Liver (tissue), 9 donors: ENCODE measurements around the gene LYPLAL1. TPM values are rescaled to one million over a fixed set of nuclear protein-coding genes. Genes with fewer than 3 reads are reported as not detected.

Source experiments
- DNase-seq: peaks from one replicate; pipeline ENCODE4 v3.0.0-alpha.2; 2017; ENCODE audit warnings: low spot score
- H3K27ac ChIP-seq, 2 donors: one replicate each; pipeline ENCODE4 v1.7.0; 2013; ENCODE audit warnings: inconsistent platforms in 2 of 2, low read length in 2 of 2, control low read depth in 1 of 2, low read depth in 1 of 2, mild to moderate bottlenecking in 1 of 2
- H3K27me3 ChIP-seq, 4 donors: one replicate each; pipeline versions ENCODE4 v1.6.1 to v1.7.0; 2013; ENCODE audit warnings: low read length in 3 of 4, inconsistent platforms in 1 of 4, mild to moderate bottlenecking in 1 of 4, moderate library complexity in 1 of 4; ENCODE audit not compliant: control insufficient read depth in 4 of 4, insufficient read depth in 4 of 4
- H3K36me3 ChIP-seq, 4 donors: one replicate each; pipeline versions ENCODE4 v1.6.1 to v1.7.0; 2013; ENCODE audit warnings: low read length in 3 of 4, mild to moderate bottlenecking in 3 of 4, low read depth in 1 of 4, moderate library complexity in 1 of 4; ENCODE audit not compliant: control insufficient read depth in 4 of 4, insufficient read depth in 3 of 4
- H3K4me1 ChIP-seq, 4 donors: one replicate each; pipeline versions ENCODE4 v1.6.1 to v1.7.0; 2013; ENCODE audit warnings: low read length in 3 of 4, mild to moderate bottlenecking in 3 of 4, moderate library complexity in 1 of 4; ENCODE audit not compliant: control insufficient read depth in 4 of 4, insufficient read depth in 4 of 4
- H3K4me3 ChIP-seq, 3 donors: one replicate each; pipeline versions ENCODE4 v1.6.1 to v1.7.0; 2013; ENCODE audit warnings: low read length in 3 of 3, control low read depth in 1 of 3, low read depth in 1 of 3, mild to moderate bottlenecking in 1 of 3
- H3K9ac ChIP-seq, 2 donors: one replicate each; pipeline ENCODE4 v1.7.0; 2013; ENCODE audit warnings: low read length in 2 of 2, mild to moderate bottlenecking in 2 of 2, moderate library complexity in 2 of 2, control low read depth in 1 of 2, low read depth in 1 of 2
- H3K9me3 ChIP-seq, 4 donors: one replicate each; pipeline versions ENCODE4 v1.6.1 to v1.7.0; 2013; ENCODE audit warnings: low read length in 3 of 4; ENCODE audit not compliant: control insufficient read depth in 4 of 4
- ATF3 ChIP-seq: IDR thresholded peaks from 2 replicates; pipeline ENCODE4 v1.6.1; 2016; ENCODE audit warnings: antibody characterized with exemption
- EGR1 ChIP-seq, 2 donors: IDR thresholded peaks; 2 replicates each; pipeline ENCODE4 v1.6.1; 2016 to 2018; ENCODE audit warnings: antibody characterized with exemption in 2 of 2, low read depth in 2 of 2
- FOXA1 ChIP-seq: IDR thresholded peaks from 2 replicates; pipeline ENCODE4 v1.6.1; 2016; ENCODE audit warnings: antibody characterized with exemption
- FOXA2 ChIP-seq: IDR thresholded peaks from 2 replicates; pipeline ENCODE4 v1.6.1; 2016; ENCODE audit warnings: antibody characterized with exemption
- GABPA ChIP-seq, 2 donors: IDR thresholded peaks in 1 of 2; conservative IDR thresholded peaks in 1 of 2; 2 replicates each; pipeline ENCODE4 v1.6.1; 2016; ENCODE audit warnings: antibody characterized with exemption in 2 of 2, mild to moderate bottlenecking in 1 of 2, moderate library complexity in 1 of 2
- HNF4A ChIP-seq, 2 donors: conservative IDR thresholded peaks; 2 replicates each; pipeline ENCODE4 v1.6.1; 2016; ENCODE audit warnings: antibody characterized with exemption in 2 of 2, mild to moderate bottlenecking in 2 of 2
- HNF4G ChIP-seq: IDR thresholded peaks from 2 replicates; pipeline ENCODE4 v1.6.1; 2016; ENCODE audit warnings: antibody characterized with exemption
- JUND ChIP-seq, 2 donors: IDR thresholded peaks; 2 replicates each; pipeline ENCODE4 v1.6.1; 2016; ENCODE audit warnings: antibody characterized with exemption in 2 of 2
- MAX ChIP-seq: IDR thresholded peaks from 2 replicates; pipeline ENCODE4 v1.6.1; 2016; ENCODE audit warnings: antibody characterized with exemption
- NR2F2 ChIP-seq: IDR thresholded peaks from 2 replicates; pipeline ENCODE4 v1.6.1; 2016; ENCODE audit warnings: antibody characterized with exemption
- RAD21 ChIP-seq, 2 donors: IDR thresholded peaks; 2 replicates each; pipeline ENCODE4 v1.6.1; 2016; ENCODE audit warnings: antibody characterized with exemption in 2 of 2, mild to moderate bottlenecking in 2 of 2
- RXRA ChIP-seq, 2 donors: IDR thresholded peaks; 2 replicates each; pipeline ENCODE4 v1.6.1; 2017 to 2018; ENCODE audit warnings: antibody characterized with exemption in 2 of 2, mild to moderate bottlenecking in 1 of 2
- SP1 ChIP-seq: IDR thresholded peaks from 2 replicates; pipeline ENCODE4 v1.6.1; 2018; ENCODE audit warnings: antibody characterized with exemption, mild to moderate bottlenecking
- YY1 ChIP-seq: IDR thresholded peaks from 2 replicates; pipeline ENCODE4 v1.6.1; 2016; ENCODE audit warnings: antibody characterized with exemption, mild to moderate bottlenecking
- ZBTB33 ChIP-seq: IDR thresholded peaks from 2 replicates; pipeline ENCODE4 v1.6.1; 2016; ENCODE audit warnings: antibody characterized with exemption
- WGBS: extraction: QIAGEN DNeasy Blood & Tissue Kit; methylation state at CpG from one replicate; pipeline ENCODE4 v1.1.7; 2013; 5-methylcytosine and 5-hydroxymethylcytosine counted together
- polyA plus RNA-seq, 2 donors: library from polyadenylated mRNA; stranded (reverse) in 1 of 2; unstranded in 1 of 2; fragments of 200-250 nt in 1 of 2; fragments of >200 nt in 1 of 2; fragmentation: Nextera tagmentation in 1 of 2; extraction: Ambion mirVana in 1 of 2; gene quantifications; one replicate each; pipeline versions ENCODE4 v1.2.1 to v1.2.3, GENCODE V29; 2013 to 2015
- total RNA-seq, 2 donors: library from RNA; depleted of rRNA; stranded (reverse); fragments of >200 nt; gene quantifications; one replicate each; pipeline ENCODE4 v1.2.3, GENCODE V29; 2014
- TF ChIP-seq, protein P1 (sequence below): IDR thresholded peaks from 2 replicates; pipeline ENCODE4 v1.6.1; 2016; ENCODE audit warnings: antibody characterized with exemption, mild to moderate bottlenecking
- donor health status: healthy.
- donor health status: healthy.
- donor health status: healthy.
- donor health status: healthy.
- donor health status: healthy.

Gene LYPLAL1
- total and polyA plus RNA-seq, 4 donors, result 10.3 to 57.4 (median 13.7) TPM

GRCh38 chr1:219159946-219160645 is 13.6 kb upstream of the LYPLAL1 start:
- no peaks in the 10 kb centered on the region for H3K27me3 ChIP-seq
- no peaks in the 10 kb centered on the region for H3K36me3 ChIP-seq
- H3K27ac ChIP-seq, result no peak overlapping the region
- no peak for TF ChIP-seq ATF3
- TF ChIP-seq HNF4A (conservative IDR thresholded peaks at IDR 0.05), result no peak
- no peak for TF ChIP-seq EGR1 (IDR thresholded peaks at IDR 0.05; ENCODE audit: low read depth in 2 of 2)
- TF ChIP-seq JUND (IDR thresholded peaks at IDR 0.05), result no peak
- TF ChIP-seq HNF4G, result no peak
- TF ChIP-seq SP1, result no peak
- TF ChIP-seq RXRA (IDR thresholded peaks at IDR 0.05), result no peak
- TF ChIP-seq RAD21 (IDR thresholded peaks at IDR 0.05), result no peak
- no peak for TF ChIP-seq FOXA2
- TF ChIP-seq MAX, result no peak
- TF ChIP-seq ZBTB33, result no peak
- no peak for TF ChIP-seq FOXA1
- no peak for TF ChIP-seq GABPA (IDR thresholded peaks at IDR 0.05 in 1 of 2, conservative IDR thresholded peaks at IDR 0.05 in 1 of 2)
- no peak for TF ChIP-seq NR2F2
- TF ChIP-seq YY1, result no peak
- WGBS, result 90% methylated on average over 4 of the region's 4 CpGs
- no peak overlapping the region for H3K9ac ChIP-seq
- DNase-seq, result no peak
- H3K4me3 ChIP-seq, result no peak overlapping the region
- no peaks in the 10 kb centered on the region for H3K9me3 ChIP-seq
- H3K4me1 ChIP-seq, result no peaks in the 10 kb centered on the region

DNA sequence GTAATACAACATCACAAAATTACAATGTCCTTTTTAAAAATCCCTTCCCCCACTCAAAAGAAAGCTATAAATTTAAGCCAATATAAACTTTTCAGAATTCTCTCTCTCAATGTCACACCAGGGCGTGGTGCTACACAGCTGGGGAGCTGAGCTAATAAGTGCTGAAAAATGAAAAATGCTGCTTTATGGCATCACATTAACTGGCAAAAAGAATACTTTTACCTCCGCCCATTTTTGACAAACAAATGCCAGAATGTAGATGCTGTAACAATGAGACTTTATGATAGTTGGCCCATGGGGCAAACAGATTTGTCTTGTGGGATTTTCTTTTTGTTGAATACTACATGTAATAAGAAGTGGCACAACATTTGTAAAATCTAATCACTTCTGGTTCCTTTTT is 12.7 kb upstream of the LYPLAL1 start:
- TF ChIP-seq ZBTB33 (no peak), YY1 (no peak)
- TF ChIP-seq, protein P1, sequence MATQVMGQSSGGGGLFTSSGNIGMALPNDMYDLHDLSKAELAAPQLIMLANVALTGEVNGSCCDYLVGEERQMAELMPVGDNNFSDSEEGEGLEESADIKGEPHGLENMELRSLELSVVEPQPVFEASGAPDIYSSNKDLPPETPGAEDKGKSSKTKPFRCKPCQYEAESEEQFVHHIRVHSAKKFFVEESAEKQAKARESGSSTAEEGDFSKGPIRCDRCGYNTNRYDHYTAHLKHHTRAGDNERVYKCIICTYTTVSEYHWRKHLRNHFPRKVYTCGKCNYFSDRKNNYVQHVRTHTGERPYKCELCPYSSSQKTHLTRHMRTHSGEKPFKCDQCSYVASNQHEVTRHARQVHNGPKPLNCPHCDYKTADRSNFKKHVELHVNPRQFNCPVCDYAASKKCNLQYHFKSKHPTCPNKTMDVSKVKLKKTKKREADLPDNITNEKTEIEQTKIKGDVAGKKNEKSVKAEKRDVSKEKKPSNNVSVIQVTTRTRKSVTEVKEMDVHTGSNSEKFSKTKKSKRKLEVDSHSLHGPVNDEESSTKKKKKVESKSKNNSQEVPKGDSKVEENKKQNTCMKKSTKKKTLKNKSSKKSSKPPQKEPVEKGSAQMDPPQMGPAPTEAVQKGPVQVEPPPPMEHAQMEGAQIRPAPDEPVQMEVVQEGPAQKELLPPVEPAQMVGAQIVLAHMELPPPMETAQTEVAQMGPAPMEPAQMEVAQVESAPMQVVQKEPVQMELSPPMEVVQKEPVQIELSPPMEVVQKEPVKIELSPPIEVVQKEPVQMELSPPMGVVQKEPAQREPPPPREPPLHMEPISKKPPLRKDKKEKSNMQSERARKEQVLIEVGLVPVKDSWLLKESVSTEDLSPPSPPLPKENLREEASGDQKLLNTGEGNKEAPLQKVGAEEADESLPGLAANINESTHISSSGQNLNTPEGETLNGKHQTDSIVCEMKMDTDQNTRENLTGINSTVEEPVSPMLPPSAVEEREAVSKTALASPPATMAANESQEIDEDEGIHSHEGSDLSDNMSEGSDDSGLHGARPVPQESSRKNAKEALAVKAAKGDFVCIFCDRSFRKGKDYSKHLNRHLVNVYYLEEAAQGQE, result no peak
- DNase-seq, result no peak
- Histone ChIP-seq H3K9ac (no peak overlapping the region), H3K27me3 (no peaks in the 10 kb centered on the region), H3K27ac (no peak overlapping the region), H3K9me3 (no peaks in the 10 kb centered on the region), H3K4me1 (no peaks in the 10 kb centered on the region), H3K4me3 (no peak overlapping the region), H3K36me3 (no peaks in the 10 kb centered on the region)
- WGBS, result 86% methylated on average over 2 of the region's 2 CpGs
